ENCODE measurements around the gene SPRR5.

The SPRR5 gene

GRCh38 chr1:152977614-152978013 is 30.6 kb downstream of the SPRR5 start:
- DNase-seq (ENCODE audit: low read depth, low spot score), result no peak
- H3K27ac ChIP-seq, result no peak overlapping the region

- DNase-seq (ENCODE audit: low read depth, low spot score), result no peak
- no peak overlapping the region for H3K27ac ChIP-seq
These were observed 33.7 kb downstream of the SPRR5 start for GRCh38 chr1:152980676-152981075.

- H3K27ac ChIP-seq, result no peak overlapping the region
- DNase-seq (ENCODE audit: low read depth, low spot score), result no peak
These were observed 34.3 kb downstream of the SPRR5 start for GRCh38 chr1:152981146-152981871.

GRCh38 chr1:152982076-152982475 is 35.1 kb downstream of the SPRR5 start:
- no peak overlapping the region for H3K27ac ChIP-seq
- DNase-seq (ENCODE audit: low read depth, low spot score), result no peak

- H3K27ac ChIP-seq, result no peak overlapping the region
- no peak for DNase-seq (ENCODE audit: low read depth, low spot score)
These were observed 36.2 kb downstream of the SPRR5 start for GRCh38 chr1:152983234-152983633.

GRCh38 chr1:152983743-152984142 is 36.7 kb downstream of the SPRR5 start, which contains the start of gene SPRR1A:
SPRR1A (plus strand) TSS chr1:152984081; CDS start chr1:152985231, 1,150 bp downstream.
- peak; percentile 43 for DNase-seq (ENCODE audit: low read depth, low spot score)
- H3K27ac ChIP-seq, result peak within 1 kb of the TSS; percentile 26

- H3K27ac ChIP-seq, result no peak overlapping the region
- no peak for DNase-seq (ENCODE audit: low read depth, low spot score)
These were observed 39.6 kb downstream of the SPRR5 start for GRCh38 chr1:152986578-152986977.

- no peak for DNase-seq (ENCODE audit: low read depth, low spot score)
- H3K27ac ChIP-seq, result no peak overlapping the region
These were observed 46.2 kb downstream of the SPRR5 start for GRCh38 chr1:152993186-152993585.

GRCh38 chr1:152995842-152996241 is 48.8 kb downstream of the SPRR5 start:
- H3K27ac ChIP-seq, result no peak overlapping the region
- DNase-seq (ENCODE audit: low read depth, low spot score), result no peak

- no peak for DNase-seq (ENCODE audit: low read depth, low spot score)
- H3K27ac ChIP-seq, result no peak overlapping the region
These were observed 49.8 kb downstream of the SPRR5 start for GRCh38 chr1:152996633-152997400.

GRCh38 chr1:152997901-152998300 is 50.9 kb downstream of the SPRR5 start:
- H3K27ac ChIP-seq, result no peak overlapping the region
- no peak for DNase-seq (ENCODE audit: low read depth, low spot score)

GRCh38 chr1:152998476-152998875 is 51.5 kb downstream of the SPRR5 start:
- peak overlapping the region; percentile 77 for H3K27ac ChIP-seq
- no peak for DNase-seq (ENCODE audit: low read depth, low spot score)

All from epithelial cell of prostate (primary cell).